NCI-H2227 (cell line): ENCODE measurements around the gene HSD17B12.
"Not testable (repeated sequence)": the region's sequence is repeated elsewhere in the genome, so short reads cannot be mapped to it uniquely, and the experiment has no call there.

ENCODE experiments used
- DNase-seq: peaks from one replicate; lab custom pipeline; 2025; ENCODE audit not compliant: unreplicated experiment; lab: John Stamatoyannopoulos, UW

HSD17B12 gene

DNA sequence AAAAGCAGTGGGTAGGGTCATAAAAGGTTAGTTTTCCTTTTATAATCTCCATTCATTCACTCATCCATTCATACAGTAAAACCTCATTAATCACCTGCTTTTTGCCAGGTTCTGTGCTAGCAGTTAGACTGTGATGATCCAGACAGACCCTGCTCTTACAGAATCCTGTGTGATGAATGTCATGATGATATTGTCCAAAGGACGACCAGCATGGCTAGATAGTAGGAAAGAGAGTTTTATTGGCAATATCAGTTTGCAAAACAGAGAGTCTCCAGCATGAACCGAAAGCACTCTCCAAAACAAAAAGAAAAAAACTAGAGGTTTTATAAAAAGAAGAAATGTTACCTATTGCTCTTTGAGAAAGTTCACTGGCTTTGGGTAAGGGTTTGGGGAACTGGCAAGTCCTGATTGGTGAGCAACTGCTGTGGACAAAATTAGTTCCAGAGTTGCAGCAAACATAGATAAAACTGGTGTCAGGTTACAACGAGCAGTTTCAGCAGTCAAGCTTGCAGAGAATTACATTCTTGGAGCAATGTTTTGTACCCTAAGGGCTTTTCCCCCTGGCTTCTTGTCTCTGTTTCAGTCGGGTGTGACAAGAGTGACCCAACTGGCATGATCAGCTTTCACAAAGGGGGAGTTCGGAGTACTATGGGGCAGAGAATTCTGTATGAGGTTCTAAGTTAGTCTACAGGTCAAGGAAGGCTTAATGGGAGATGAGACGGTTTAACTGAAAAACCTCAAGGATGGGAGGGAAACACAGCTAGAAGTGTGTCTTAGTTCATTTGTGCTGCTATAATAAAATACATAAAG lies 58.3 kb downstream of the HSD17B12 start:
- DNase-seq: no peak

DNA sequence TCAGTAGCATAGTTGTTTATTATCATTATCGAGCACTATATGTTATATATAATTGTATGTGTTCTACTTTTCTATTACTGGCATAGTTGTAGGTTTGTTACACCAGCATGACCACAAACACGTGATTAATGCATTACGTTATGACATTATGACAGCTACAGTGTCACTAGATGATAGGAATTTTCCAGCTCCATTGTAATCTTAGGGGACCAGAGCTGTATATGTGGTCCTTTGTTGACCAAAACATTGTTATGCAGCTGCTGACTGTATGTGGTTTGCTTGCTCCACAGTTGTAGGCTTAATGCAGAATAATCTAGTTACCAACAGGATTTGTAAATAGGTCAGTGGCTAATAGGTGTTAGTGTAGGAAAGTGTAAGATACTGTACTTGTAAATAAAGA lies 66.1 kb downstream of the HSD17B12 start:
- DNase-seq: no peak

DNA sequence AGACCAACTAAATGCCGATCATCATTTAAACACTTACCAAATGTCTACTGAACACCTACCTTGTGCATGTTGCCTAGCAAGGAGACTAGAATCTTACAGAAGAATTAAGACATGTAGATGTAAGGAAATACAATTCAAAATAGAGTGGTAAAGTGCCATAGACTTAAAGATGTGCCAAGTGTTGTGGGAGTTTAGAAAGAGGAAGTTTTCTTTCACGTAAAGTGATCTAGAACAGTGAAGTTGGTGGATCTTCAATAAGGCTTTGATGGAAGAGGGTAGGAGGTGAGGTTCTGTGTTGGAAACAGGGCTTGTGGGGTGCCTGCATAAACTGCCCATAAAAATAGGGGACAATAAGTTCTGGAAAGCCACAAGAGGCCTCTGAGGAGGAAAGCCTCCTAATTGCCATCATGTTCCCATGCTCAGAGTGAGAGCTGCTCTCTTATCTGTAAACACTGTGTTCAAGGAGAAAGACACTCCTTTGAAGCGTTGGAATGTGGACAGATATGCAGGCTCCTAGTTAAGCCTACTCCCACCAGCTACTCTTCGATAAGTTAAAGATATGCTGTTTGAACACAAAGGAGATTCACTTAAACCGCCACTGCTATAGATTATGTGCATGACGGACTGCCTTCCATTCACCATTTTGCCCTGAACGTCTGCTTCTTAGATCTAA lies 66.7 kb downstream of the HSD17B12 start:
- no peak for DNase-seq

DNA sequence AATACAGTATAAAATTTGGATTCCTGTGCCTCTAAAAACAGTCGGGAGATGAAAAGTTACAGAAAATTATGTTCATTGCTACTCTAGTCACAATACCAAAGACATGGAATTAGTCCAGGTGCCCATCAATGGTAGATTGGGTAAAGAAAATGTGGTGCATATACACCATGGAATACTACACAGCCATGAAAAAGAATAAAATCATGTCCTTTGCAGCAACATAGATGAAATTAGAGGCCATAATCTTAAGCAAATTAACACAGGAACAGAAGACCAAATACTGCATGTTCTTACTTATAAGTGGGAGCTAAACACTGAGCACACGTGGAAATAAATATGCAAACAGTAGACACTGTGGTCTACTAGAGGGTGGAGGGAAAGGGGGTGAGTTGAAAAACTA lies 67.6 kb downstream of the HSD17B12 start:
- no peak for DNase-seq

DNA sequence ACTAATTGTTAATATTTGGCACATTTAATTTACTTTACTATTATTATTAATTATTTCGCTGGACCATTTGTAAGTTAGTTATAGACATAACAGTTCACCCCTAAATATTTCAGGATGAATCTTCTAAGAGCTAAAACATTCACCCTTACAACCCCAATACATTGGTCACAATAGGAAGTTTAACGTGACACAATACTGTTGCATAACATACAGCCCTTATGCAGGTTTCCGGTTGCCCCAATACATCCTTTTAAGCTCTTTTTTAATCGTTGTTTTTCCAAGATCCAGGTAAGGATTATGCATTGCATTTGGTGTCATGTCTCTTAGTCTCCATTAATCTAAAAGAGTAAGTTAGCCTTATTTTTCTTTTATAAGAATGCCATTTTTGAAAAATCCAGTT lies 71.2 kb downstream of the HSD17B12 start:
- DNase-seq: no peak

DNA sequence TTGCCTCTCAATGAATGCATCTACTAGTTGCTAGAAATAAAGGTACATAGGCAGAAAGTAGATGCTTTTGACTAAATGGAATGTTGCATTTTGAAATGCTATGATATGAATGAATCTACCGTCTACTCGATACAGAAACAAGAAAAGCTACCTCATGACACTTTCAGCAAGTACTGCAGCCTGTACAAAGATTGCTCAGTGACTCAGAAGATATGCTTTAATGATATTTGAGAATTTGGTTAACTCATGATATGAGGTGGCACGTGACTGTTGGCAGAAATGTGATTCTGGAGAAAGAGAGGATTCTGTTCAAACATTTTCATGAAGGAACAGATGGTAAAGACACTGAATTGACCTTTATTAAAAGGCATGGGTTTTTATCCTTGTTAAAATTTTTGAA lies 76.0 kb downstream of the HSD17B12 start:
- DNase-seq: no peak

DNA sequence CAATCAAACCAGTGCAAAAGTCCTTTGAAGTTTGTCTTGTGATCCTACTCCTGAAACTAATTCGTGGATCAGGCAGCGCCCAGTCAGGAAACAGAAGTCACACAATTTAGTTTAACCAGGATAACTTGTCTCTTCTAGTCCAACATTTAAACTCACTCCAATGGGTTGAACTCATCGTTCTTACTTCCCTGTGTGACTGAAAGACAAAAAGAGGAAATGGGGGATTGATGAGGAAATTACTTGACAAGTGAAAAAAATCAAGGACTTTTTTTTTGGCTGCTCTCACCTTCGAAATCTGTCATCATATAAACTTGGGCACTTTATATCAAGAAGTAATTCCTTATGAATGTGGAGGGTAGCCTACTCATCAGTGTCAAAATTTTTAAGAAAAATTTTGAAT lies 78.4 kb downstream of the HSD17B12 start:
- no peak for DNase-seq

DNA sequence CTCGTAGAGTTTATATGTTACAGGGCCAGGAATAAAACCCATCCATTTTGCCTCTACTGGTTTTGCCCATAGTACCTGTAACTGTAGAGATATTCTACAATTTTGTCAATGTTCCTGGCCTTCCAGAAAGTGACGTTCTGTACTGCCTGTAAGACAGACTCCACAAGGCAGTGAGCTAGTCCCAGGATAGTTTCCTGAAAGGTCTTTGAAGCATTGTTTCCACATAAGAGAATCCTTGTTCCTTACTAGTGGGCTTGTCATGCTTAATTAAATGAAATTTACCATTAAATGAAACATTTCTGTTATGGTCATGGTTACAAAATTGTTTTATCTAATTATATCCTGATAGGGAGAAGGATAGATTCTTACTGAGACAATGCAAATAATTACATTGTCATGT lies 80.4 kb downstream of the HSD17B12 start:
- DNase-seq: no peak

DNA sequence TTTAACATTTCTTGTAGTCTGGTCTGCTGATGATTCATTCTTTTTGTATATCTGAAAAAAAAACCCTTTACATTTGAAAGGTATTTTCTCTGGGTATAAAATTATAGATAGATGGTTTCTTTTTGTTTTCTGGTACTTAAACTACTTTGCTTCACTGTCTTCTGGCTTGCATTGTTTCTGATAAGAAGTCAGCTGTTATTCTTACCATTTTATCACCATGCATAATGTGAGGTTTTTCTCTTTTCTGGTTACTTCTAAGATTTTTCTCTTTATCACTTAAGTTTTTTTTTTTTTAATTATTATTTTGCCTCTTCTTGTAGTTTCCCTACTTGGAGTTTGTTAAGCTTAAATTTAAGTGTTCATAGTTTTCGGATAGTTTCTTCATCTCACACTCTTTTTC lies 84.7 kb downstream of the HSD17B12 start:
- no peak for DNase-seq

DNA sequence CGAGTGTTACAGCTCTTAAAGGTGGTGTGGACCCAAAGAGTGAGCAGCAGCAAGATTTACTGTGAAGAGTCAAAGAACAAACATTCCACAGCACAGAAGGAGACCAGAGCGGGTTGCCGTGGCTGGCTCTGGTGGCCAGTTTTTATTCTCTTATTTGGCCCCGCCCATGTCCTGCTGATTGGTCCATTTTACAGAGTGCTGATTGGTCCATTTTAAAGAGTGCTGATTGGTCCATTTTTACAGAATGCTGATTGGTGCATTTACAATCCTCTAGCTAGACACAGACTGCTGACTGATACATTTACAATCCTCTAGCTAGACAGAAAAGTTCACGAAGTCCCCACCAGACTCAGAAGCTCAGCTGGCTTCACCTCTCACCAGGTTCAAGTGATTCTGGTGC lies 88.1 kb downstream of the HSD17B12 start:
- DNase-seq: not testable (repeated sequence)

DNA sequence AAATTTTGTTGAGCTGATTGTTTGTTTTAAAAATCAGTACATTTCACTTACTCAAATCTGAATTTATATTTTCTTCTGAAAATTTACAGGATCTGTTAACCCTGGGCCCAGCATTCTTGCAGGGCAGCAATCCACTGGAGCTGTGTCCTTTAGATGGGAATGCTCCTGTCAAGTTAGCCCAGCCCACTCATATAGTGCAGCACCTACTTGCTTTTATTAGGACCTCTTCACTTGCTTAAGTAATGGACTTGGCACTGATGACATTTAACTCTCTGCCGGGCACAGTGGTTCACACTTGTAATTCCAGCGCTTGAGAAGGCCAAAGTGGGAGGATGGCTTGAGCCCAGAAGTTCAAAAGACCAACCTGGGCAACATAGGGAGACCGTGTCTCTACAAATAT lies 89.6 kb downstream of the HSD17B12 start:
- no peak for DNase-seq

DNA sequence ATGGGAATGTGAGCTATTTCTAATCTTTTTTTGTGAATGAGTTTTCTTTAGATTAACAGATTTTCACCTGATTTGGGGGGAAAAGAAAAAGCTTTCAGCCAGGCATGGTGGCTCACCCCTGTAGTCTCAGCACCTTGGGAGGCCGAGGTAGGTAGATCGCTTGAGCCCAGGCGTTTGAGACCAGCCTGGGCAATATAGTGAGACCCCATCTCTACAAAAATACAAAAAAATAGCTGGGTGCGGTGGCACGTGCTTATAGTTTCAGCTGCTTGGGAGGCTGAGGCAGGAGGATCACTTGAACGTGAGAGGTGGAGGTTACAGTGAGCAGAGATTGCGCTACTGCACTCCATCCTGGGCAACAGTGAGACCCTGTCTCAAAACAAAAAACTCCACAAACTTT lies 92.2 kb downstream of the HSD17B12 start:
- DNase-seq: no peak

DNA sequence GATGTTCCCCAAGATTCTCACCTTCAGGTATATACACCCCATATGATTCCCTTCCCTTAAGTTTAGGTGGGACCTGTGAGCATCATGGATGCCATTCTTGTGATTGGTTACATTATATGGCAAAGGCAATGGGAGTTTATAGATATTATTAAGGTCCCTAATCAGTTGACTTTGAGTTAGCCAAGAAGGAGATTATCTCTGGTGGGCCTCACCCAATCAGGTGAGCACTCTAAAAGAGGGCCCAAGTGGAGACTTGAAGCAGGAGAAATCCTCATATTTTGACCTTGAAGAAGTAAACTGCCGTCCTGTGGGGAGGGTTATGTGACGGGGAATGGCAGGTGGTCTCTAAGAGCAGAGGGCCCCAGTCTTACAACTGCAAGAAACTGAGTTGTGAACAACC lies 94.2 kb downstream of the HSD17B12 start:
- DNase-seq: no peak

DNA sequence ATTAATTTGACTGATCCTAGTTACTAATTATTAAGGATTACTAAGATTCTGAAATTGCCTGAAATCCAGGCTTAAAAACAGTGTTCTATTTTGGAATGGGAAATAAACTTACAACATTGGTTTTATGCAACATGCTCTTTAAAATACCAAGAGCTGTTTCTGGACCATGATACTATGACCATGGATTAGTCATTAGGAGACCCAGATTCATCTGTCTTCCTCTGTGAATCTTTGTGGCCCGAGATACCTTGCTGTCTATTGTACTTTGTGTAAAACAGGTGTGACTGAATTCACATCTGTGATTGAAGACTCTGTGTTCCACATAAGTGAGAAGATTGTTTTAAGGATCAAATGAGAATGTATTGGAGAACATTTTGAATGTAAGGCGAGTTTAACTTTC lies 98.8 kb downstream of the HSD17B12 start:
- DNase-seq: no peak

DNA sequence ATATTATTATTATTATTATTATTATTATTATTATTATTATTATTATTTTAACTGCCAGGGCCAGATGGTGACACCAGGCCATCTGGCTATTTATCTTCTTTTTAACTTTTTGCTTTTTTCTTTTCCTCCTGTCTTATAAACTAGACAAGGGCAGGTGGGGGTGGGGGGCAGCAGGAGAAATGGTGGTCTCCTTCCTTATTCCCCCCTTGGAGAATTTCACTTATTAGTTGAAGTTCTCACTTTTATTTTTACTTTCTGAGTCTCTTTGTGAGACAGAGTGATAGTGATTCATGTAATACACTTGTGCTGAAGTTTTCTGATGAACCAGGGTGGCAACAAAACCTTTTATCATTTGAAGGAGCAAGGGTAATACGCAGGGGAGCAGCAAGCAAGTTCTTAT lies 103.8 kb downstream of the HSD17B12 start:
- no peak for DNase-seq

DNA sequence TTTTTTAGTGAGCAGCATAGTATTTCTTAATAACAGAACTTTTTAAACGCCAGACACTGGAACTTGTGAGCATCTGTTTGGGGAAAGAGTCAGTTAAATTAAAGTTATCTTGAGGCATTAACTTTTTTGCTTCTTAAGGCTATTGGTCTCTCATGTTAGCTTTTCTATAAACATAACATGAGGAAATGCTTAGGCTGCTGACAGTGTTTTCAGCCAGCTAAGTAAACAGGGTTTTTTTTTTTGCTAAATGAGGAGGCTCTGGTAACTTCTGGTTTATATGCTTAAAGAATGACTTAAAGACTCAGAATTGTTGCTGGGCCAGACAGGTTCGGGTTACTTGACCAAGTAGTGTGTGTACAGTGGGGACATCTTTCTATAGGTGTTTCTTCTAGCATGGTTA lies 104.3 kb downstream of the HSD17B12 start:
- DNase-seq: no peak

DNA sequence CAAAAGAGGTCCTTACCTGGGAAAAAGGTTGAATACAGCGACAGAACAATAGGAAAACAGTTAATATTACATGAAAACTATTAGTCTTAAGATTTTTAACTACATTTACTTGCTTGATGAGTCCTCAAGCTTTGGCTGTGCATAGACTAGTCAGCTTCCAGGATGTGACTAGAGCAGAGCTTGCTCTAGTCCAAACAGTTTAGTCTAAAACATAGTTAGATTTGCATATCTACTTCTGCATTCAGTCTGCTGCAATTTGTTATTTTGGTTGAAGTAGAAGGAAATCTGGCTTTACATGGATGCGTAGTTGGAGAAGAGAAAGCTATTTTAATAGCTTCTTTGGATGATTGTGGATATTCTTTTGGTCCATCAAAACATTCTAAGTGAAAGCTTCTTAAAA lies 104.8 kb downstream of the HSD17B12 start:
- no peak for DNase-seq

DNA sequence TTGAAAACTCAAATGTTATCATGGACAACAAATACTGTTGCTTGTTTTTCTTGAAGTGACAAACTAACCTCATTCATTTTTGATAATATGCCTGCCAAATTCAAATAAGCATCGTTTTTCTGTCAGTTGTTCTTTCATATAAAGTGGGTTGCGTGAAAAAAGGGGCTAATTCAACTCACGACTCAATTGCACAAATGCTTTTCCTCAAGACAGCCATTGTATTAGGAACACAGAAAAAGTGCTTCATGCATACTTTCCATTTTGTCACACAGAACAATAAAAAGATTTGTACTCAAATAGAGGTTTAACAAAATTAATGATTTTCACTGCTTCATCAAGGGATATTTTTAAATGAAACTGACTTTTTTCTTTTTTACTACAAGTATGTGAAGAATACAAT lies 105.5 kb downstream of the HSD17B12 start:
- no peak for DNase-seq

DNA sequence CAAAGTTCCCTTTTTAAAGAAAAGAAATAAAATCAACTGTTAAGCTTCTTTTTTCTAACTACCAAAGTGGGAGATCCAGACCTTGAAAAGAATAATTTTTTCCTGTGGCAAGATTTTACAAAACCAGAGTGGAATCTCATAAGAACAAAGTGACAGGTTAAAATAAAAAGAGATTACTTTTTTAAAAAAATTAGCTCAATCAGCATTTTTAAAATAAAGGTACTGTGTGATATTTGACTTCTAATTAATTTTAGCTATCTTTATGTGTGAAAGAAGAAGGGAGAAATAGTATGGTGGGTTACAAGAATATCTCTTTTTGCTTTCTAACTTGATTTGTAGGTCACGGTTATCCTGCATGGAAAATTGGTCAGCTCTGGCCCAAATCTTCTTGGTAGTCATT lies 107.3 kb downstream of the HSD17B12 start:
- DNase-seq: no peak

DNA sequence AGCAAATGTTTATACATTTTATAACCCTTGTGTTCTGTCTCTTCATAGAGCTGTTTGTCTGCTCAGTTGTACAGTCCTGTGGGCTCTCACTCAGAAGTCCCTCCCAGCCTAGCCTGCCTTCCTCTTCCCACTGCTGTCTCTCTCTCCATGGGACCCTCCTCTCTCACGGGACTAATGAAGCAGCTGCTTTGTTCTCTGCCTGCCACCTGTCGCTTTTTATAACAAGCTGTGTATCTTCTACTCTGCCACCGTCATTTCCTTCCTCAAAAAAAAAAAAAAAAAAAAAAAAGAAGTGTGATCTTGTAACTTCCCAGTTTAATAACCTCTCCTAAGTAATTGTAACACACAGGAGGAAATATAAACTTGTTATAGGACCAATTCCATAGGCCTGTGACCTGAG lies 107.9 kb downstream of the HSD17B12 start:
- no peak for DNase-seq

DNA sequence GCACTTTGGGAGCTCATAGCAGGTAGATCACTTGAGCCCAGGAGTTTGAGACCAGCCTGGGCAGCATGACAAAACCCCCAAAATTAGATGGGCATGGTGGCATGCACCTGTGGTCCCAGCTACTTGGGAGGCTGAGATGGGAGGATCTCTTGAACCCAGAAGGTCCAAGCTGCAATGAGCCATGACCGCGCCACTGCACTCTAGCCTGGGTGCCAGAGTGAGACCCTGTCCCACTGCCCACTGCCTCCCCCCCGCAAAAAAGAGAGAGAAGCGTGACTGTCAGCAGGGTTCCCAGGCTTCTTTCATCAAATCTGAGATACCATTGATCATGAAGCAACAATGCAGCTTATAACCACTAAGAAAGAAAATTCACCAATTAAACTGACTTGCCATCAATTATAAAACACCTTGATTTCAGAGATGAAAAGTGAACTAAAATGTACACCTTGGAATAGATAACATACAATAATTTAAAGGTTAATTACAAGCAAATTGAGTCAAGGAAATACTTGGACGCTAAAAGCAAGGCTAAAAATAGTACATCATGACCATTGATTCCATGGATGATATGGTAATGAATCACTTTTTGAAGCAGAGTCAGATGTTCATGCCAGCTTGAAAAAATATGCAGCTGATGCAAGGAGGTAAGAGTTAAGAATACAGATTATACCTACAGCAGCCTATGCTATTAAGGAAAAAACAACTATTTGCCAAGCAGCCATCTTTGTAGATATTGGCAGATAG lies 109.3 kb downstream of the HSD17B12 start:
- no peak for DNase-seq

DNA sequence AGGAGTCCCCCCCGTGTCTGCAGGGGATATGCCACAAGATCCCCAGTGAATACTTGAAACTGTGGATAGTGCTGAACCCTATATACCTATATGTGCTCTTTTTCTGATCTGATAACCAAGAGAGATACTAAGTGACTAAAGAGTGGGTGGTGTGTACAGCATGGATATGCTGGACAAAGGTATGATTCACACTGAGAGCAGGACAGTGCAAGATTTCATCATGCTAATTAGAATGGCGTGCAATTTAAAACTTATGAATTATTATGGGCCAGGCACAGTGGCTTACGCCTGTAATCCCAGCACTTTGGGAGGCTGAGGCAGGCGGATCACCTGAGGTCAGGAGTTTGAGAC lies 109.9 kb downstream of the HSD17B12 start:
- no peak for DNase-seq
